Testis (tissue), 3 donors: ENCODE measurements around the gene PDAP1. TPM values are rescaled to one million over a fixed set of nuclear protein-coding genes. Genes with fewer than 3 reads are reported as not detected.

Source experiments
- DNase-seq: peaks from one replicate; pipeline ENCODE4 v3.0.0-alpha.2; 2019
- H3K27ac ChIP-seq, 2 donors: fragments of 200-600 bp; sonication (generic); one replicate each; pipeline ENCODE4 v1.5.1; 2019
- H3K27me3 ChIP-seq: fragments of 200-600 bp; sonication (generic); one replicate; pipeline ENCODE4 v1.5.1; 2019
- H3K36me3 ChIP-seq: fragments of 200-600 bp; sonication (generic); one replicate; pipeline ENCODE4 v1.5.1; 2017; ENCODE audit warnings: low read depth; ENCODE audit errors: missing control alignments
- H3K4me1 ChIP-seq: fragments of 200-600 bp; sonication (generic); one replicate; pipeline ENCODE4 v1.5.1; 2019
- H3K4me3 ChIP-seq, 2 donors: fragments of 200-600 bp; sonication (generic); one replicate each; pipeline ENCODE4 v1.5.1; 2017 to 2019
- H3K9me3 ChIP-seq: fragments of 200-600 bp; sonication (generic); one replicate; pipeline ENCODE4 v1.5.1; 2017
- POLR2A ChIP-seq: fragments of 450-650 bp; IDR thresholded peaks from one replicate; pipeline ENCODE4 v1.6.1; 2017; ENCODE audit warnings: antibody characterized with exemption, mild to moderate bottlenecking, moderate library complexity
- WGBS, 2 donors: methylation state at CpG; one replicate each; pipeline ENCODE4 v1.1.5; 2018; 5-methylcytosine and 5-hydroxymethylcytosine counted together
- intact Hi-C: fragments of 100-400 bp; cut with DNase I; formaldehyde crosslinking; loops from one replicate; pipeline ENCODE4 v1.15.1; 2023; ENCODE audit warnings: low total_unique reads
- polyA plus RNA-seq: library from polyadenylated mRNA; stranded (reverse); fragments of 350-450 nt; fragmentation: Illumina TruSeq; extraction: RNeasy Lipid Tissue Mini Kit (QIAGEN cat#74804); gene quantifications from one replicate; pipeline ENCODE4 v1.2.3, GENCODE V29; 2014; ENCODE audit warnings: low read depth, low replicate concordance; ENCODE audit not compliant: insufficient read depth
- total RNA-seq, 2 donors: library from RNA; depleted of rRNA; stranded (reverse); fragments of >200 nt; gene quantifications; one replicate each; pipeline ENCODE4 v1.2.3, GENCODE V29; 2016
- TF ChIP-seq, protein P1 (sequence below), 3 experiments: fragments of 450-650 bp in 2 of 3; fragments of 200-600 bp in 1 of 3; sonication (generic) in 1 of 3; IDR thresholded peaks; one replicate each; pipeline ENCODE4 v1.5.1; 2016 to 2019; ENCODE audit warnings: antibody characterized with exemption in 3 of 3, mild to moderate bottlenecking in 2 of 3, moderate library complexity in 1 of 3

The PDAP1 gene
- total and polyA plus RNA-seq, 3 donors from 2014 or later = 50.5 to 126 (median 74.0) TPM

DNA sequence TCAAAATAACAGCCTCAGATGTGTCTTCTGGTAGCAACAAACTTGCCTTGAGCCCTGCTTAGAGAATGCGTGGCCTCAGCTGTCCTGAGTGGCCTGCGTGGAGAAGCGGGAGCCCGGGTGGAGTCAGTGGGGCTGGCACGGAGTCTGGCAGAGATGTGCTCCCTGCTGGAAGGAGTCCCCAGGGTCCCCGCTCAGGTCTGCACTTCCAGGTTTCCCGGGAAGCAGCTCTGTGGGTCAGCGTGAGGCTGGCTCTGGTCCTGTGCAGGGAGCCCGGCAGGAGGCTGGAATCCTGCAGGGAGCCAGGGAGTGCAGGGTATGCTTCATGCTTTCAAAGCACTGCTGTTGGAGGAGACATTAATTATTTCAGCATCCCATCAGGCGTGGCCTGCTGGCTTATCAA is 40.5 kb upstream of the PDAP1 start:
- no peak for DNase-seq
- Histone ChIP-seq H3K9me3 (no peaks in the 10 kb centered on the region), H3K36me3 (no peaks in the 10 kb centered on the region), H3K27ac (no peak overlapping the region), H3K27me3 (no peaks in the 10 kb centered on the region), H3K4me1 (peaks cover 4% of the 10 kb centered on the region), H3K4me3 (no peak overlapping the region)
- TF ChIP-seq, protein P1, sequence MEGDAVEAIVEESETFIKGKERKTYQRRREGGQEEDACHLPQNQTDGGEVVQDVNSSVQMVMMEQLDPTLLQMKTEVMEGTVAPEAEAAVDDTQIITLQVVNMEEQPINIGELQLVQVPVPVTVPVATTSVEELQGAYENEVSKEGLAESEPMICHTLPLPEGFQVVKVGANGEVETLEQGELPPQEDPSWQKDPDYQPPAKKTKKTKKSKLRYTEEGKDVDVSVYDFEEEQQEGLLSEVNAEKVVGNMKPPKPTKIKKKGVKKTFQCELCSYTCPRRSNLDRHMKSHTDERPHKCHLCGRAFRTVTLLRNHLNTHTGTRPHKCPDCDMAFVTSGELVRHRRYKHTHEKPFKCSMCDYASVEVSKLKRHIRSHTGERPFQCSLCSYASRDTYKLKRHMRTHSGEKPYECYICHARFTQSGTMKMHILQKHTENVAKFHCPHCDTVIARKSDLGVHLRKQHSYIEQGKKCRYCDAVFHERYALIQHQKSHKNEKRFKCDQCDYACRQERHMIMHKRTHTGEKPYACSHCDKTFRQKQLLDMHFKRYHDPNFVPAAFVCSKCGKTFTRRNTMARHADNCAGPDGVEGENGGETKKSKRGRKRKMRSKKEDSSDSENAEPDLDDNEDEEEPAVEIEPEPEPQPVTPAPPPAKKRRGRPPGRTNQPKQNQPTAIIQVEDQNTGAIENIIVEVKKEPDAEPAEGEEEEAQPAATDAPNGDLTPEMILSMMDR (IDR thresholded peaks at IDR 0.05) = no peak
- TF ChIP-seq POLR2A = no peak
- intact Hi-C loops = no loop called here
- 89 to 98% methylated on average over 7 to 10 of the region's 10 CpGs for WGBS, 2 donors

GRCh38 chr7:99447943-99448342 is 39.5 kb upstream of the PDAP1 start:
- H3K36me3 ChIP-seq = no peaks in the 10 kb centered on the region

DNA sequence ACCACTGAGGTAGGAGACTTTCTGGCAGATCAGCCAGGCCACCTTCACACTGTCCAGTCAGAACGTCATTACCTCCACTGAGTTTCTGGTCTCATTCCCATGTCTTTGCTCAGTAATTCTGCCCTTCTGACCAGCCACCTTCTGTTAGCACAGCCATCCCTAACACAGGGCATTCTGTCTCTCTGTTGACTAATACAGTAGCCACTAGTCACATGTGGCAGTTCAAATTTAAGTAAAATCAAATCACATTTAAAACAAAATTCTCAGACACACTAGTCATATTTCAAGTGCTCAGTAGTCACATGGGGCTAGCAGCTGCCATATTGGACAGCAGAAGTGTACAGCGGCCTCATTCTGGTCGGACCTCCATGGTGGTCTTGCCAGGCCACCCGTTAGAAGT is 37.7 kb upstream of the PDAP1 start:
- no peak for DNase-seq
- H3K27me3 ChIP-seq = no peaks in the 10 kb centered on the region
- WGBS, 2 donors = 82 to 91% methylated on average over 4 of the region's 4 CpGs
- H3K27ac ChIP-seq = no peak overlapping the region
- TF ChIP-seq, protein P1 (IDR thresholded peaks at IDR 0.05) = no peak
- no peak for TF ChIP-seq POLR2A
- no peak overlapping the region for H3K4me3 ChIP-seq
- peaks cover 15% of the 10 kb centered on the region for H3K4me1 ChIP-seq
- H3K9me3 ChIP-seq = no peaks in the 10 kb centered on the region
- intact Hi-C loops = no loop called here
- no peaks in the 10 kb centered on the region for H3K36me3 ChIP-seq

More at GRCh38 chr7:99447943-99448342, 39.5 kb upstream of the PDAP1 start:
- Histone ChIP-seq H3K4me1 (peaks cover under 1% of the 10 kb centered on the region), H3K9me3 (no peaks in the 10 kb centered on the region), H3K27ac (no peak overlapping the region), H3K4me3 (no peak overlapping the region), H3K27me3 (no peaks in the 10 kb centered on the region)
- WGBS, 2 donors = 84 to 90% methylated on average over 10 of the region's 10 CpGs
- intact Hi-C loops = no loop called here
- TF ChIP-seq POLR2A = no peak
- TF ChIP-seq, protein P1 (IDR thresholded peaks at IDR 0.05) = no peak
- DNase-seq = no peak

GRCh38 chr7:99440195-99440594 is 31.8 kb upstream of the PDAP1 start:
- H3K27me3 ChIP-seq = no peaks in the 10 kb centered on the region
- TF ChIP-seq POLR2A = no peak
- TF ChIP-seq, protein P1 (IDR thresholded peaks at IDR 0.05) = no peak
- peak overlapping the region; percentile 95 to 99 for H3K4me3 ChIP-seq
- H3K4me1 ChIP-seq = peaks cover 38% of the 10 kb centered on the region
- DNase-seq = no peak
- WGBS, 2 donors = 61 to 66% methylated on average over 9 of the region's 9 CpGs
- peak overlapping the region; percentile 92 to 96 for H3K27ac ChIP-seq
- no peaks in the 10 kb centered on the region for H3K36me3 ChIP-seq
- no peaks in the 10 kb centered on the region for H3K9me3 ChIP-seq
- intact Hi-C loops = no loop called here
